ENCODE data around the gene MFSD11.

- TF ChIP-seq, protein P1, sequence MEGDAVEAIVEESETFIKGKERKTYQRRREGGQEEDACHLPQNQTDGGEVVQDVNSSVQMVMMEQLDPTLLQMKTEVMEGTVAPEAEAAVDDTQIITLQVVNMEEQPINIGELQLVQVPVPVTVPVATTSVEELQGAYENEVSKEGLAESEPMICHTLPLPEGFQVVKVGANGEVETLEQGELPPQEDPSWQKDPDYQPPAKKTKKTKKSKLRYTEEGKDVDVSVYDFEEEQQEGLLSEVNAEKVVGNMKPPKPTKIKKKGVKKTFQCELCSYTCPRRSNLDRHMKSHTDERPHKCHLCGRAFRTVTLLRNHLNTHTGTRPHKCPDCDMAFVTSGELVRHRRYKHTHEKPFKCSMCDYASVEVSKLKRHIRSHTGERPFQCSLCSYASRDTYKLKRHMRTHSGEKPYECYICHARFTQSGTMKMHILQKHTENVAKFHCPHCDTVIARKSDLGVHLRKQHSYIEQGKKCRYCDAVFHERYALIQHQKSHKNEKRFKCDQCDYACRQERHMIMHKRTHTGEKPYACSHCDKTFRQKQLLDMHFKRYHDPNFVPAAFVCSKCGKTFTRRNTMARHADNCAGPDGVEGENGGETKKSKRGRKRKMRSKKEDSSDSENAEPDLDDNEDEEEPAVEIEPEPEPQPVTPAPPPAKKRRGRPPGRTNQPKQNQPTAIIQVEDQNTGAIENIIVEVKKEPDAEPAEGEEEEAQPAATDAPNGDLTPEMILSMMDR (conservative IDR thresholded peaks at IDR 0.05): no peak
- TF ChIP-seq ZFX (IDR thresholded peaks at IDR 0.05): no peak
Measured at GRCh38 chr17:76784926-76785325, 47.0 kb downstream of the MFSD11 start.
